ENCODE measurements around the gene EYS.
"Not testable (repeated sequence)": the region's sequence is repeated elsewhere in the genome, so short reads cannot be mapped to it uniquely, and the experiment has no call there.

The EYS gene

DNA sequence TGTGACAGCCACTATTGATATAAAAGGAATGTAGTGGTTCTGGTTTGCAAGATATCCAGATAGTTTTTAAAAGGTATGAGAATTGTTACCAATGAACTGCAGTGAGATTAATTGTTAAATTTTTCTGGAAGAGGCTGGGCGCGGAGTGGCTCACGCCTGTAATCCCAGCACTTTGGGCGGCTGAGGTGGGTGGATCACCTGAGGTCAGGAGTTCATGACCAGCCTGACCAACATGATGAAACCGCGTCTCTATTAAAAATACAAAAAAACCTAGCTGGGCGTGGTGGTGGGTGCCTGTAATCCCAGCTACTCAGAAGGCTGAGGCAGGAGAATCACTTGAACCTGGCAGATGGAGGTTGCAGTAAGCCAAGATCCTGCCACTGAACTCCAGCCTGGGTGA lies 1906.6 kb downstream of the EYS start:
- not testable (repeated sequence) for DNase-seq

DNA sequence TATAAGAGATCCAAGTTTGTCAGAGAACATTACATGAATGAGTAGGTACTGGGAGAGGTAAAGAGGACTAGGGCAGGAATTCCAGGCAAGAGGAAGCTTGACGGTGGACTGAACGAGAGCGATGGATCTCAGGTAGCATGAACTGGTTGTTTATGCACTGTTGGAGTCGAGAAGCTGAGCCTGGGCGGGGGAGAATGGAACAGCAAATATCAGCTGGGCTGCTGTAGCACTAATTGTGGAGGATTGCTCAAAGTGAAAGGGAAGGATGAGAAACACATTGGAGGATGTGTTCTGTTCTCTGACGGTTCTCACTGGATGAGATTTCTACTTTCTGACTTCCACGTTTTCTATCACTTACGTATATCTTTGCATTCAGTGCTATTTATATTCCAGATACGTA lies 1907.2 kb downstream of the EYS start:
- no peak for DNase-seq

DNA sequence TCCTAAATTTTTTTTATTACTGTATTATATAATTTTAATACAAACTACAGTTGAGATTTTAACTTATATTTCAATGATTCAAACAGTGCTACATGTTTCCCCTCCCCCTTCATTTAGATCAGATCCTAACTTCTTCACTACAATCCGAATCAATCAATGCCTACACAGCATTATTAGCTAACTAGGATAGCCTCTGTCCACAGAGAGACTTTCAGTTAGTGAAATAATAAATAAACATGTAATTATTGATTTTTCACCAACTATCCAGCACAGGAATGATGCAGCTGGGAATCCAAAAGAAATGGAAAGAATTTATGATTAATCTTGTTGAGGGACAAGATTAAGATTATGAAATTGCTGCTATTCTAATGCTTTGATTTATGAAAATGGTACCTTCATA lies 1907.7 kb downstream of the EYS start:
- DNase-seq, result no peak

DNA sequence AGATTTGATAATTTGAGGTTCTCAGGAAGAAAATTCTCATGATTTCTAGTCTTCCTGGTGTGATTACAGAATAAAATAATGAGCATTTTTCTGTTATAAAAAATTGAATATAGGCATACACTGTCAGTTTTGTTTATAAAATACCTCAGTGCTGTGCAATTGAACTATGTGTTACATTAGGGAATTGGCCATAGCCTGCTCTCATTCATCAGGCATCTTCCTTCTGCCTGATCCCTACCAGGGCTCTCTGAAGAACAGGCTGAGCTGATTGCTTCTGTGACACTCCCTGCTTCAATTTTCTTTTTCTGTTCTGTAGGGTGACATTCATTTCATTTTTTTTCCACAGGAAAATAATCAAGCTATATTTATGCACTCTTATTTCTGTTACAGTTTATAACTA lies 1908.6 kb downstream of the EYS start:
- no peak for DNase-seq

DNA sequence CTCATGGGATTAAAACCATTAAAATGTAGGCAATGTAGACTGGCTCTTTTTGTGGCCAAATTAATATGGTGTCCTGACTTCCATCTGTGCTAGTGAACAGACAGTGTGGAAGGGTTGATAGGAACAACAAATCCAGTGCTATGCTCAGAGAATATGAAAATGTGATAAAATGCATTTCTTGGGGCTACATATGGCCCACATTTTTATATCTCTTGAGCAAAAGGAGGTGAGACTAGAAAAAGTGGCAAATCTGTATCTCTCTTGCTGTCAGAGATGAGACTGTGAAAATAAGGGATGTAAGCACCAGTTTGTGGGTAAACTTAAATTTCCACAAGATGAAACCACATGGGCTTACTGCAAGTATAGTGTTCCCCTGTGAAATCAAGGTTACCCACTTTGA lies 1909.3 kb downstream of the EYS start:
- DNase-seq, result no peak

DNA sequence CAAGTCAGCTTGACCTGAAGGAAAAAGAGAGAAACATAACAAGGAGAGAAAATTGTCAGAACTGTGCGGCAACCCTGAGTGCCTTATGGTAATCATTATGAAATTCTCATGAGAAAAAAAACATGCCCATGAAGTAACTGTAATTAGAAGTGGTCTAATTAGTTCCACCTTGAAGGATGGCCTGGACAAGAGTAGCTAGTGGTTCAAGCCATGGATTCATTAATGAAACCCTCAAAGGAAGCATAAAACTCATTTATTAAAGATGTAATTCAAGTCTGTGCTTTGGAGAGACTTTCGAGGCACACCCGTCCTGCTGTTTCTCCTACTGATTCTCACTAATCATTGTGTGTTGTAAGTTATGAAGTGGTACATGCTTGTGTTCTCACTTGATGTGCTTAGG lies 1911.2 kb downstream of the EYS start:
- DNase-seq, result no peak

DNA sequence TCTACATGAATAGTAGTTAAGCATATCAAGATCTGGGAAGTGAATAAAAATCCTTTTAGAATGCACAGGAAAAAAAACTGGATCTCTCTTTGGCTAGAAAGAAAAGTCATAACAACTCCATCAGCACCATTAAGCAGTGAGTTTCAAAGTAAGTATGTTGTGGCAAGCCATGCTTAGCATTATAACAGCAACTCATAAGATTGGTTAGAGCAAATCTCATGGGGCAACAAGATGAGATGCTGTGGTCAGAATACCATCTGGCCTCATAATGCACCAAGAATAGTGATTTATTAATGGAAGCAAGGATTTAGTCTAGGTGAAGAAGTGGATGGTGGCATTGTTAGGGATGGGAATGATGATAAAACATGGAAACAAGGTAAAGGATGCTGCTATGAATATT lies 1912.0 kb downstream of the EYS start:
- DNase-seq, result no peak

DNA sequence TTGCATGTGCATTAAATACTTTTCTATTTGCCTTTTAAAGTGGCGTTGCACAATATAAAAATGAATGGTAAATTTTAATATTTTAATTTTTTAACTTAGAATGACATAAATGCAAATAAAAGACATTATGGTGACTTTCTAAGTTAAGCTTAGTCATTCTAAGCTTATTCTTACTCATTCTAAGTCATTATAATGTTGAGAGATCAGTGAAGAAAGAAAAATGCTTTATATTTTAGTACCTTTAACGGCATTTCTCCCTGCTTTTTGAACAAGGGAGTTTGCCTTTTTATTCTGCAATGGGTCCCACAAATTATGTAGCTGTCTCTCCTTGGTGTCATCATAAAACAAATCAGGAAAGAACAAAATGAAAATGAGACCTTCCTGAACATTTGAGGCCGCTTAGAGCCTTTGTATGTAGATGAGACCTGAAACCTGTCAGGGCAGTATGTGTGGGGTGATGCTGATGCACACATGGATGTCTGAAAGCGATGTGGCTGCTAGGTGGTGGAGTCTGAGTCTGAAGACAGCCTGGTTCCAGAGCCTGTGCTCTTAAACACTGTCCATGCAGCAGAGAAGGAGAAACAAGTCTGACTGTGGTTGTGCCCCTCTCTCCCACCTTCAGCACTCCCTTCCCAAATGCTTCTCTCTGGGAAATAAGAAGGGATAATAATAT lies 1913.4 kb downstream of the EYS start:
- DNase-seq, result no peak

DNA sequence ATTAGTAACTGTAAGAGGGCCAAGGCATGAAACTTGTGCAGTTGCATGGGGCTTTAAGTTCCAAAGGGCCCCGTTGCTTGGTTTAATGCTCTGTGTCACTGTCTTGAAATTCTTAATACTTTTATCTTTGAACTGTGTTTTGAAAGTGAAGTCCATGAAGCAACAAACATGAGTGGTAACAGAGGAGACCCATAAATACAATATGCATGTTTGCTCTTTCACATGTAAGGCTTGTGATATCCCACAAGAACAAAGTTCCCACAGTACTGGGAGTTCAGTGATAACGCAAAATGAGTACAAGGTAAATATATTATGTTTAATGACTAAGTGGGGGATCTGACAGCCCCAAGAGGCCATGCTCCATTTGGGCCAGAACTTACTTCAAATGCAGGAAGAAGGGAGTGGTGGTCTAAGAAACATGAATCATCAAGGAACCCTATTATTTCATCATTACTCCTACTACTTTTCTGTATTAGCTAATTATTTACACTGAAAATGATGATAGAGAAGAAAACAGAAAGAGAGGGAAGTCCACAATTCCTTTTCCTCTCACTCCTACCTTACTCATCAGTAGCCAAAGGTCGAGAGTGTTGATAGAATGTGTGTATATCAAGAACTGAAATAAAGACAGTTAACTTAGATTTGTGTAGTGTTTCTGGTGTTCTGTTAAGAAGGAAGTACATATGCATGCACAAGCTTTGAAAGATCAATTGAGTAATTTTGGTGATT lies 1914.1 kb downstream of the EYS start:
- DNase-seq, result no peak

DNA sequence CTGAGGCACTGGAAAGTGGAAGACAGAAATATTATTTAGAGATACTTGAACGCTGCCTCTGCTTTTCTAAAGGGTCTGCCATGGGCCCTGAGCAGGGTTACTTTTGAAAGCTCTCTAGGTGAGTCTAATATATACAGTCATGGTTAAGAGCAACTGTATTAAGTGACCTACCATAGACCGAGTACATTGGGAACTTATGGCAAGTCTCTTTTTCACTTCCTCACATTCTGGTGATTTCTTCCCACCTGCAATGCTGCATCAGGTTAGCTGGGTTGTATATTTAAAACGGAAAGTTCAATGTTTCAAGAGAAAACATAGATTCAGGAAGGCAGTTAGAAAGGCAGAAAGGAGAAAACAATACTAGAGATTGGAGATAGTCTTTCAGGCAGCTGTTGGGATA lies 1916.7 kb downstream of the EYS start:
- DNase-seq, result no peak

DNA sequence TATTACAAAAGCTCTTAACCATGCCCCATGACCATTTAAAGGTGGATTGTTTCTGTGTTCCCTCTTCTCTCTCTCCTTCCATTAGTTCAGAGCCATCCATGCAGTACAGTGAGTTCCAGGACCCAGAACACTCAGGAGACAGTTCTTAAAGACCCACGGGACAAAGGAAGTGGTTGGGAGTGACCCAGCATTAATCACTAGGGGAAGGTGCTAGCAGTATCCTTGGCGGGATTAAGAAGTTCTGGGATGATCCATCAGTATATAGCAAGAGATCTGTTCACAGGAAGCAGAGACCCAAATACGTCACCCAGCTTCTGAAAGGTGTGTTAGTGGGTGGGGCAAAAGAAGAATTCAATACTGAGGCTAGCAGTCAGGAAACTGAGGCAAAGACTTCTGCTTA lies 1917.3 kb downstream of the EYS start:
- no peak for DNase-seq

DNA sequence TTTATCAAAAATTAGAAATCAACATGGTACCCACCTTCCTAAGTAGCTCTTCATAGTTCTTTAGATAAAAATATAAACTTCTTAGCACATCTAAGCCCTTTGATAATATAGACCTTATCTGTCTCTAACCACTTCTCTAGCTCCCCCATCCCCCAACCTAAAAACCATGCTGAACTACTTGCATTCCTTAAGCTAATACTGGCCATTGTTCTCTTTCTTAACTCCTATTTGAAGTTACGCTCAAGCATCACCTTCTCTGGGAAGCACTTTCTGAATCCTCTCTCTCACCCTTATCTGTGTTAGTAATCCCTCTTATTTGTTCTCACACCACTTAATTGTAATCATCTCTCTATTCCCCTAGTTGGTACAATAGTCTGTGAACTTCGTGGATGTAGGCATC lies 1918.5 kb downstream of the EYS start:
- no peak for DNase-seq

DNA sequence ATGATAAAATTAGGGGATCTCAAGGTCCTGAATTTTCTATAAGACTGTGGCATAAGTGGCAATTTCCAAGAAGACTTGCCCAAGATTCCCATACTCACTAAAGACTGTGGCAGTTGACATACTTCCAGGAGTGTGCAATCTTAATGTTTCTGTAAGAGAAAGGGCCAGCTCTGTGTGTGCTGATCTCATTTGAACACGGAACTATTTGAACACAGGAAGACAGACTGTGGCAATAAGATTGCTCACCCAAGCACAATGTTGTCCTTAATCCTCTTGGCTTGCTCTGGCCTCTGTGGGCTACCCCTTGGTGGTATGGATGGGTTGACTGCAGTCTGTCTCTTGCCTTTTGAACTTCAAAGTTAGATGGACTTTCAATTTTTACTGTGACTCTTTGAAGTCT lies 1920.0 kb downstream of the EYS start:
- no peak for DNase-seq

DNA sequence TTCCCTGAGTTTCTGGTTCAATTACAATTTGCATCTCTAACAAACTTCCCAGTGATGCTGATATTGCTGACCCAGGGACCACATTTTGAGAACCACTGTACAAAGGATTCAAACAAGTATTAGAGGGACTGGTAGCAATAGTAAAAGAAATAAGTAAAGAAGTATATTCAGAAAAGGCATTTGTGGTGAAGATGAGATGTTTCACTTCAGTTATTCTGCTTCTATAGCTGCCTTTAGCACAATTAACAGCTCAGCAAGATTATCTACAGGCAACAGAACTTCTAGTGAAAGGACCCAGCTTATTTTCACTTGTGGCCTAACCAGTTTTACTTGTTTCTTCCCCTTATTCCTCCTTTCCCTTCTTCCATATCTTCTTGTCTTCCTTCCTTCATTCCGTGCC lies 1922.0 kb downstream of the EYS start:
- DNase-seq, result no peak

DNA sequence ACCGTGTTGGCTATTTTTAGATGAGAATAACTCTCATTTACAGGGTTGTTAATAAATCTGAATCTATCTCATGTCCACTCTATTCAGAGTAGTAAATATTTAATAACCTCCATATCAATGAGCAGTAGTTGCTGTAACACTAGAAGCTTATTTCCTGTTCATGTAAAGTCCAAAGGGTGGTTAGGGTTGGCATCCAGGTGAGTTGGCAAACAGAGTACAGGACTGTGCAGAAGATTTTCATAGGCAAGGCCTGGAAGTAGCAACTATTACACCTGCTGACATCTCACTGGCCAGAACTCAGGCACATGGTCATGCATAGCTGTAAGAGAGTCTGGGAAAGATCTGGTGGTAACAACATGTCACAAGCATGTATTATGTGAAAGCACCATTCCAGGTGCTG lies 1923.9 kb downstream of the EYS start:
- DNase-seq, result no peak

DNA sequence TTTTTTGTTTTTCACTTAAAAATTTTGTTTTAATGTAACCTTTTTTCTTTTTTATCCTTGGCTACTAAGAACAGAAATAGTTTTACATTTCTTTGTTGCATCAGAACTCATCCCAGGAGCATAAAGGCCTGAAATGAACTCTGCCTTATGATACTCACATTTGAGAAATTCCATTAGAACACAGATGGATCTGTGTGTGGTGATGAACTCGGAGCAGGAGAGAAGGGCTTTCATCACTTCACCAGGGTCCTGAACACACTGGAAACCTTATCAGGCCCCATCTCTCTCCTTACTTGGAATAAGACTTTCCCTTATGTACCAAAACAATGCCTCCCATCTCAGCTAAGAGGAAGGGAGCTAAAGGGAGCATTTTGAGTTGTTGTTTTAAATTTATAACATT lies 1932.1 kb downstream of the EYS start:
- DNase-seq, result no peak

DNA sequence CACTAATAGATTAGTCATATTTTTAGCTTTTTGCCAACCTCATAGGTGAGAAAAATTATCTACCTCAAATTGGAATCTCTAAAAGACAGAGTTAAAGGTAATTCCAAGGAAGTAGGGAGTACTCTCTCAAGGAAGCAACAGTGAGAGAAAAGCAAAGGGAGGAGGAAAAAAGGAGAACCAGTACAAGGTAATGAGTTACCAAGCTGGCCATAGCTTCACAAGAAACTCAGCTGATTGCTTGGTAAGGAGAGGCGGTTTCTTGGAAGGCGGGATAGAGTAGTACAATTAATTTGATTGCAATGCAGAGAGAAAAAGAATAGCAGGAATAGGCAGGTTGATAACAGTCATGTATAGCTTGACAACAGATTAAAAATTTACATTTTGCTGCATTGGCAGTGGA lies 1933.8 kb downstream of the EYS start:
- DNase-seq, result no peak

DNA sequence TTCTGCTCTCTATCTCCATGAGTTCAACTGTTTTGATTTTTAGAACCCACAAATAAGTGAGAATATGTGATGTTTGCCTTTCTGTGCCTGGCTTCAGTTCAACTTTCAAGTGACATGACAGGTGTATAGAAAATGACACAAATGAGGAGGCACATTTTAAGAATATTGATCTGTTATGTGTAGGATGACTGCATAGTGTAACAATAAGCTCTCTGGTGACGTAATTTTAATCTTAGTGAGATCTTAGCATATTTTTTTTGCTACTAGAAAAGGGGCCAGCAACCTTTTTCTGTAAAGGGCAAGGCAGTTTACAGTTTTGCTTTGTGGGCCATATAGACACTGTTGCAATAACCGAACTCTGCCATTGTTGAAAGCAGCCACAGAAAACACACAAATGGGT lies 1941.2 kb downstream of the EYS start:
- DNase-seq, result no peak

DNA sequence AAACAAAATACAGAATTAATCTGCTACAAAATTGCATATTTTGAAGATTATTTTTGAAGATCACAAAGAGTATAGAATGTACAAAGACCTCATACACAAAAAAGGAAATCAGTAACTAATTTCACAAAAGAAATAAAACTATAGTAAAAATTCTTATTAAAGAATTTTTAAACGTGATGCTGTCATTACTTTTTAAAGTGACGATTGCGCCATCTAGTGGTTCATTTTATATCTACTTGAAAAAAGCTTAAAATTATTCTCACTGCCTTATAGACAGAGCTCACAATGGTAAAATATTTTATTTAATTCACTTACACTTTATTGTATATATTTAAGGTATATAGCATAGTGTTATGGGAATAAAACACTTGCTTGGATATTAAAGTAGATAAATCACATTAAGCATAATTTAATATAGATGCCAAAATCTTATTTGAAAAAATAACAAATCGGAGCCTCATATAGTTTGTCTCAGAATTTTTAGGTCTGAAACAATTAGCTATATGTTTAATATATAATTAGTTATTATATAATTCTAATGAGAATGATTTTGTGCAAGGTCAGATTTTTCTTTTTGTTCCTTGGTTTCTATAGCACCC lies 1942.6 kb downstream of the EYS start:
- peak; percentile 61 for DNase-seq

DNA sequence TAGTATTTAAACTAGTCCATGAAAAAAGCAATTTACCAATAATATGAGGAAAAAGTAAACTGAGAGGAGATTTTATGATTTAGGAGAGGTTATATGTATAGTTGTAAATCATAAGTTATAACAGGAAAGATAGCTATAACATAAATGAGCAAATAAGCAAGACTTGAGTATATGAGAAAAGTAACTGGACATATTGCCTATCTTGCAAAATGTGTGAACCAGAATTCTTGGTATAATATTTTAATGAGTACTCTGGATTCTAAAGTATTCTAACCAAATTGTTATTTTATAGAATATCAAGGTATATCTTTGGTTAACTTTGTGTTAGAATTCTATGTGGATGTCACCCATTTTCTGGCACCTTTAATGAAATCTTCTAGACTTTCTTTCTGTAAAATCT lies 1946.8 kb downstream of the EYS start:
- DNase-seq, result no peak

DNA sequence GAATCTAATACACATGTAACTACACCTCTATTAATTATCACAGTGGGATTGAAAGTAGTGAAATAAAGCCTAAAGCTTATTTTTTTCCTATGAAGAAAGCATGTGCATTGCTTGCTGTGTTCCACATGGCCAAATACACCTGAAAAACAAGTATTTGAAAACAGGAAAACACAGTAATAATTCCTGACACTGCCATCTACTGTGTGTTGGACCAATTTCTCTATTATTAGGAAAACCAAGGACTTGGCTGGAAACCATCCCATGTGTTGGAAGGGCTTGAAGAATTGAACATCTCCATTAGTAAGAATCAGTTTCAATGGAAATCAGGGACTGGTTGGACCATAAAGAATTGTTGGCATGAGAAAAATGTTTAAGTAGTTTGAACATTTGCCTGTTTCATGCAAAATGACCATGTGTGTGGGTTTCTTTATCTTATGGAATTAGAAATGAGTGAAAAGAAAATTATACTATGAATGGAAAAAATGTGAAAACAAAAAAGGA lies 1947.4 kb downstream of the EYS start:
- DNase-seq, result no peak

DNA sequence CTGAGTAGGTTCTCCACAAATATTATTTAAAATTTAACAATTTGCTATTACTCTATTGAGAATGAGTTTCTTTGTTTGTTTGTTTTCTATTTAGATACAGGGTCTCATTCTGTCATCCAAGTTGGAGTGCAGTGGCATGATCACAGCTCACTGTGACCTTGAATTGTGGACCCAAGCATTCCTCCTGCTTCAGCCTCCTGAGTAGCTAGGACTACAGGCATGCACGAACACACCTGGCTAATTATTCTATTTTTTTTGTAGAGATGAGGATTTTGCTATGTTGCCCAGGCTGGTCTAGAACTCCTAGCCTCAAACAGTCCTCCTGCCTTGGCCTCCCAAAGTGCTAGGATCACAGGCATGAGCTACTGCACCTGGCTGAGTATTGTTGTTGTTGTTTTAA lies 1949.2 kb downstream of the EYS start:
- no peak for DNase-seq

DNA sequence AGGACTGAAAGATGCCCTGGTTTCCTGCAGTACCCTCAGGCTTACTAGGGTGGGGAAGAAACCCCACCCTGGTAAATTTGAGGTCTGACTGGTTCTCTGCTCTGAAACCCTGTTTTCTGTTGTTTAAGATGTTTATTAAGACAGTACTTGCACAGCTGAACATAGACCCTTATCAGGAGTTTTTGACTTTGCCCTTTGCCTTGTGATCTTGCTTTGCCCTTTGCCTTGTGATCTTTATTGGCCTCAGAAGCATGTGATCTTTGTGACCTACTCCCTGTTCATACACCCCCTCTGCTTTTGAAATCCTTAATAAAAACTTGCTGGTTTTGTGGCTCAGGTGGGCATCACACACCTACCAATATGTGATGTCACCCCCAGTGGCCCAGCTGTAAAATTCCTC lies 1949.8 kb downstream of the EYS start:
- DNase-seq, result not testable (repeated sequence)

DNA sequence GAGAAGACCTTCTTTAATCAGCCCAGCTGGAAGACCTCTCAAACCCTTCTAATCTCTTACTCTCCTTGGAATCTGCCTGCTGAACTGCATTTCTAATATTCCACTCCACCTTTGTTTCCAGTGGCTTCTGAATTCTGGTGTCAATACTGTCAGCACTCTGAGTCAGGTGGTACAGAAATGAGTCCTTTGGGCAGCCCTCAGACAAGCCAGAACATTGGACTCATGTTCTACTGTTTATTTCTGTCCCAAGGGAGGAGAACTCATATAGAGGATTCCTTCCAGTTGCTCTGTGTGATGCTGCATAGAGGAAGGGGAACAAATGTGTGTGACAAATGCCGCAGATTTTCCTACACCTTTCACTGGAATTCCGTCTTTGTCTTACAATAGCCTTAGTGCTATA lies 1956.6 kb downstream of the EYS start:
- no peak for DNase-seq
